Daoy (cell line): ENCODE results near the gene DGAT2. TPM values are rescaled to one million over a fixed set of nuclear protein-coding genes. Genes with fewer than 3 reads are reported as not detected.

Experiments used
- DNase-seq: peaks from one replicate; pipeline ENCODE4 v3.0.0-alpha.2; 2015; ENCODE audit warnings: low read depth
- total RNA-seq: library from RNA; depleted of rRNA; stranded (reverse); fragments of >200 nt; shearing (Covaris generic); gene quantifications from 2 replicates; pipeline ENCODE4 v1.2.3, GENCODE V29; 2014

DGAT2 gene
- total RNA-seq, 1 experiment from 2014 or later = 19.3 TPM

DNA sequence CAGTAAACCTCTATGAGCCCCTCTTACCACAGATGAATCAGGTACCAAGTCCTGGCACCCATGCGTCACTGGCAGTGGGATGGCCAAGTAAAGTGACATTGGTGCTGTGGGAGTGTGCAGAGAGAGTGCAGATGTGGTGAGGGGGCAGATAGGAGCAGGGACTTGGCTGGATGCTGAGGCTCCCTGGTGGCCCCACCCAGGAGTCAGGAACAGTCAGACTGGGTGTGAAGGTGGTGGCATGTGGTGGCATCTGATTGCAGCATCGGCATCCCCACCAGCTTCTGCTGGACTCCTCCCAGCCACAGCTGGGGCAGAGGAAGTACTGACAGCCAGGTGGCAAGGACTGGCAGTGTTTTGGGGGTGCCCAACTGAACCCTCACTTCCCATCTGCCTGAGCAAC is 11.4 kb downstream of the DGAT2 start:
- DNase-seq = no peak

DNA sequence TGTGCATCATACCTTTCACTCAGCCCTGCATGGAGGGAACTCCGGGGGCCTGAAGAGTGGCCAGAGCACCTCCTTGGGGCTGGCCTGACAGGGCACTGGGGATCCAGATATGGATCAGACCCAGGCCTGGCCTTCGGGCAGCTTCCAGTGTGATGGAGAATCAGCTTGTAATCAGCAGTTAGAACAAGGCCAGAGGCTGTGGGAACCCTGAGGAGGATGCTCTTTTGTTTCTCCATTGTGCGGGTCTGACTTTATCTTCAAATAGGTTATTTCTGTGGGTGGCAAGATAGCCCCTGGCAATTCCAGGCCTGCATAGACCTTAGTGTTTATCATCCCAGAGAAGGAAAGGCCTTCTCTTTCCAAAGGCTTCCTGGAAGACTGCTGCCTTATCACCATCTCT is 12.3 kb downstream of the DGAT2 start:
- DNase-seq = no peak

DNA sequence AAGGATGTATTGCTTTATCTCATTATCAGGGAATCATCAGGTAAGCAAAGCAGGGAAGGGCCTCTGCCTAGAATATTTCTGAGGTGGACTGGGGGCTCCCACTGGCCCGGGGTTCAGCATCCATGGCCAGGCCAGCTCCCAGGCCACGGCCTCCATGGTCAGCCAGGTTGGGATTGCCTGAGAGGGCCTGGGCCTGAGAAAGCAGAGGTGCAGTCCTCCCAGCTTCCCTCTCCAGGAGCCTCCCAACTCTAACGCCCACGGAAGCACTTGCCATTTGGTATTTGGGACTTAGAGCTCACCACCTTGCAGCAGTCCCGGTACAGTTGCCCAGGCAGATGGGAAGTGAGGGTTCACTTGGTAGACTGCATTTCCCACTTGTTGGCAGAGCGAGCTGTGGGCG is 12.7 kb downstream of the DGAT2 start:
- DNase-seq = no peak

DNA sequence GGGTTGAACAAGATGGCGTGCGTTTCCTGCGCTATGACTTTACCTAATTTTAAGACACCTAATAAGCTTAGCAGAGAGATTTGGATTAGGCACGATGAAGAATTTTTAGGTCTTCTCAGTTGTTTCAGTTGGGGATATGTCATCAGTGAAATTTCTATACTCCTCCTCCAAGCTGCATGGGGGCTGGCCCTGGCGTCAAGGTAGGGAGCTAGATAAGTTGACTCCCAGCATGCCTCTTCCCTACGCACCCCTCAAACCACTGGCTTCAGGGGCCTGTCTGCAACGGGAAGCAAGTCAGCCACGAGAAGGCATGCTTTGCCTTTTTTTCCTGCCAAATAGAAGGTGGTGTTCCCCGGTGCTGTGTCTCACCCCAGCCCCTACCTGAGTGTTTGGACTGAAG is 13.3 kb downstream of the DGAT2 start:
- DNase-seq = no peak

DNA sequence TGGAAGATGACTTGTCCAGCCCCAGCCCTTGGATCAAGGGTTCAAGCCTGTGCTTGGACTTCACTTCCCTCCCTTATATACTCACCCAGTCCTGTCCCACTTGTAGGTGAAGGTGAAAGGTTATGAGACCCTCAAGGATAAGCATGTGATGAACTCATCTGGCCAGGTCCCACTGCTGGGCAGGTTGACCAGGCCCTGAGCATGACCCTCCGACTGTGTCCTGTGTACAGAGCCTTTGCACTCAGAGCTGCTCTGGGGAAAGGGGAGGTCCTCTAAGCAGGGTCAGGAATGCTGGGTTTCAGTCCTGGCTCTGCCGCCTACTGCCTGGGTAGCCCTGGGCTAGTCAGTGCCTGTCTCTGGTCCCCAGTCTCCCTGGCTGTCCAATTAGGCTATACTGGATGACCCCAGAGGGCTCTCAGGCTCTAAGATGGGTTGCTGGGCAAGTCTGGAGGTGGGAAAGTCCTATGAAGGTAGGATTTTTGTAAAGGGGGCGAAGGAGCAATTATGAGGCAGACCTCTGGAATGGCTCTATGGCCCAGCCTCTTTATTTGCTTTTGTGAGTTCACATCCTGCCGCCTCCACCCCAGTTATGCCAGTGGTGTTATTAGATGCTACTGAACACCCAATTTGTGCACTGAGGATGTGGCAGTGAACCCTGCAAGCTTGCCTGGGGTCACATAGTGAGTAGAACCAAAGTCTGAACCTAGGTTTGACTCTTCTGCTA is 14.1 kb downstream of the DGAT2 start:
- DNase-seq = peak; percentile 61

DNA sequence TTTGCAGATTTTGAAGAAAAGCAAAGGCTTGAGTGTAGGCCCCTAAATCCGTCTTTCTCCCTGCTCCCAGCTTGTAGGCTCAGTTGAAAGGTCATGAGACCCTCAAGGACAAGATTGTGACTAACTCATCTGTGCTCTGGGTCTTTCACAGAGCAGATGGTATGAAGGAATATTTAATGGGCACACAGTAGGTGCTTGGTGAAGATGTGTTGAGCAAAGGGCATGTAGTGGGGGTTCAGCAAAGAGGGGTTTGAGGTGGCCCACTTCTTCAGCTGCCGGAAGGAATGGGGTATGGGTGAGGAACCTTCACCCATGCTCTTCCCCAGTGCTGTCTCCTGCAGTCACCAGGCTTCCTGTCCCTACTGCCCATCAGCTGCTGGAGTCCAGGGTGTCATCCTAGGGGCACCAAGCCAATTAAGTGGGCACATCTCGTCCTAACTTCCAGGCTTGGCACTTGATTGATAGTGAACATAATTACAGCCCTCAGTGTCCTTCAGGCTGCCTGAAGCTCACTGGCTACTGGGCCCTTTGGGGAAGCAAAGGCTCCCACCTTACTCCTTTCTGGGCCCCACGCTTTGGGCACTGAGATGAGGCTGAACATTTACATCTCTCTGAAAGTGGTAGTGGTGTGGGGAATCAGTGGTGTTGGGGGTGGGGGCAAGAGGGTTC is 15.0 kb downstream of the DGAT2 start:
- no peak for DNase-seq

DNA sequence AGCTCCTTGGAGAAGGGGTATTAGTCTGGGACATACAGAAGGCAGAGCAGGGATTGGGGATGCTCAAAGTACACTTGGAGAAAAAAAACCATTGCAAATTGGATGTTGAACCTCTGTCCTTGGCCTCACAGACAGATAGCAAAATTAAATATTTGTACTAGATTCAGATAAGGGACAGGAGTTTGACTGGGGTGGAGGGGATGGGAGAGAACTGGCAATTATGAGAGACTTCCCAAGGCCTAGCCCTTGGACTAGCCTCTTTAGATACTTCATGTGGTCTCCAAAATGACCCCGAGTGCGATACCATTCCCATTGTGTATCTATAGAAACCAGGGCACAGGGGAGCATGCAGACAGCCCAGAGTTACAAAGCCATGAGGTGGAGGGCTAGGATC is 15.5 kb downstream of the DGAT2 start:
- DNase-seq = no peak

DNA sequence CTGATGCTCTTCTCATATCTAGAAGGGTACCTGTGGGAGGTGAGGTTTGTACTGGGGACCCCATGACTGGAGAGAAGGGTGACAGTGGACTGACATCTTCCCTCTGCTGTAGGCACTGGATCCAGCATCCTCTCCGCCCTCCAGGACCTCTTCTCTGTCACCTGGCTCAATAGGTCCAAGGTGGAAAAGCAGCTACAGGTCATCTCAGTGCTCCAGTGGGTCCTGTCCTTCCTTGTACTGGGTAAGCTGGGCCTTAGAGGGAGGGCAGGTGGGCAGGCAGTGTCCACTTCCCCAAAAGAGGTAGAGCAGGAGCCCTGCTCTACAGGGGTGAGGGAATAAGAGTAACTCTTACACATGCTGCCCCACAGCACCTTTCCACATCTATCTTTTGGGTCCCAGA is 15.9 kb downstream of the DGAT2 start:
- DNase-seq = no peak

DNA sequence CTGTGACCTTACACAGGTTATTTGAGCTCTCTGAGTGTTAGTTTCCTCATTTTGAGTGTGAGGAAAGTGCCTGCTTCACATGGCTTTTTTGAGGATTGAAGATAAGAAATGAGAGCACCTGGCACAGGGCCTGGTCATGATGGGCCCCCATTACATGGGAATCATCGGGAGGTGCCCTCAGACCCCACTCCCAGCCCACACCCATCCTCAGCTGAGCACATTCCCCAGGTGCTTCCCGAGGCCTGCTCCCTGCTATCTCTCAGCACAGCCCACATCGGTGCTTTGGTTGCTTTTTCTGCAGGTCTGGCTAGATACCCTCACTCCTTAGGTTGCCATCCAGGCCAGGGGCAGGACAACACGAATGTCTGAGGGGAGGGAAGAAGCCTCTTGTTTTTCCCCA is 16.6 kb downstream of the DGAT2 start:
- no peak for DNase-seq

DNA sequence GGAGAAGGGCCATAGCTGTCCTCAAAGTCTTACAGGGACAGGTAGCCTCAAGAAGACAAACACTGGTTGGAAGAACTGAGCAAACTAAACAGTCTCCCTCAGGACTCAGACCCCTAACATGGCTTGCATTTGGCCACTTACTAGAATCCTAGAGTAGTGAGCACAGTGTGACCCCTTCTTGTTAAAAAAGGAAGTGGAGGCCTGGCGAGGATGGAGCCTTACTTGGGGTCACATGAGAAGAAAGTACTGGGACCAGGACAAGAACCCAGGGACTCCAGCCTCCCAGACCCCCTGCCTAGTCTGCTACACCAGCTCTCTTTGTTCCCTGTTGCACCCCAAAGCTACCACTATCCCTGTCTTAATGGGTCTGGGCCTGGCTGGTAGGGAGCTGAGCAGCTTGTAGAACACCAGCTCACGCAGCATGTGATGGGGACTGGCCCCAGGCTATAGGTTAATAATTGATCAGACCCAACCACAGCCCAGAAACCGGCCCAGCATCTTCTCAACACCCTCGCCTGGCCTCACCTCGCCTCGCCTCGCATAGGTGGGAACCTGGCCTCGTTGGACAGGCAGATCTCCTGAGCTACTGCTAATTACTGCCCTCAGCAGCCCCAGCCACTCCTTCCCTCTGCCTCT is 17.6 kb downstream of the DGAT2 start:
- no peak for DNase-seq

DNA sequence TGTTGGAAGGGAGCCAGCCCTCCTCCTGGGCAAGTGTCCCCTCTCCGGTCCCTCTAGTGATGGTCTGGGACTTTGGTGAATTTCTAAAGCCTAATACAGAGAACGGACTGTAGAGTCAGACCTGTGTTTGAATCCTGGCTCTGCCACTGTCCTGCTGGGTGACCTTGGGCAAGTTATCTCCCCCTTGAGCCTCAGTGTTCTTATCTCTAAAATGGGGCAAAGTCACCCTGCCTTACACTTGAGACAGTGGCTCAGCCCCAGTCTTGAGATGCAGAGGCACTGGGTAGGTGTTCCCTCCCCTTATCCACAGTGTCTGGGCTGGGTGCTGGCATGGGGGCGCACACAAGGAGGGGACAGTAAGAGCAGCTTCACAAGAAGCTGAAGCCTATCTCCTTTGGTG is 20.9 kb downstream of the DGAT2 start:
- no peak for DNase-seq

DNA sequence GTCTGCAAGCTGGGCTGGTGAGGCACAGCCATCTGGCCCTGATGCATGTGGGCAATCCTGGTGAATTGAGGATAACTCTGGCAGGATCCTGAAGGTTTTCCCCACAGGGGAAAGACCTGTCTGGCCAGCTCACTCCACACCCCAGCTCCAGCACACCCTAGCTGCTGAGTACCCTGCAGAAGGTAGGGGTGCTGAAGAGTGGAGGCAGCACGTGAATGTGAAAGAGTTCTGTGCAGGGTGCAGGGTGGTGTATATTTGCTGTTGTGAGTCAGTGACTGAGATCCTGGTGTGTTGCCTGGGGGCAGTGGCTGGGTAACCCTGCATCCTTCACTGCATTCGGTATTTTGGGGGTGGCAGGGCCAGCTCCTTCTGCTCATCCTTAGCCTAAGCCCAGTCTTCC is 22.4 kb downstream of the DGAT2 start:
- DNase-seq = peak; percentile 15

DNA sequence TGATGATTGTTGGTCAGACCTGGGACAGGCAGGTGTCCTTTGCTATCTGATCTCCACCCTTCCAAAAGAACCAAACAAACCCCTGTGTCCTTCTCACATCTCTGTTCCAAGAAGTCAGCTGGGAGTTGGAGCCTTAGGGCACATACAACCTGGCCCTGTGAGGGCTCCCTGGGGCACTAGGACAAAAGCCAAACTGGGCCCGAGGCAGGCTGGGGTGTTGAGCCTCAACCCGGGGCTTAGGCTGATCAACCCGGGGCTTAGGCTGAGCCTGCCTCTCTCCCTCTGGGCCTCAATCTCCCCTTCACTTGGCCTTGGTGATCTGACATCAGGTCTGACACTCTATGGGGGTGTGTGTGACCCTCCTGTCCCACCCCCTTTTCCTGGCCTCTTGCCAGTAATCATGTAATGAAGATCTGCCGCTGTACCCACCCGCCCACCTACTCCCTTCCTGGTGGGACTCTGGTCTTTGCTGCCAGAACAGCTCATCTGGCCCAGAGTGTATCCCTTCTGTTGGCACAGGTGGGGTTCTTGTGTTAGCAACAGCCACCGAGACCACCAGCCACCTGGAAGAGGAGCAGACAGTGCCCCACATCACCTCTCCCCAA is 23.7 kb downstream of the DGAT2 start:
- no peak for DNase-seq

DNA sequence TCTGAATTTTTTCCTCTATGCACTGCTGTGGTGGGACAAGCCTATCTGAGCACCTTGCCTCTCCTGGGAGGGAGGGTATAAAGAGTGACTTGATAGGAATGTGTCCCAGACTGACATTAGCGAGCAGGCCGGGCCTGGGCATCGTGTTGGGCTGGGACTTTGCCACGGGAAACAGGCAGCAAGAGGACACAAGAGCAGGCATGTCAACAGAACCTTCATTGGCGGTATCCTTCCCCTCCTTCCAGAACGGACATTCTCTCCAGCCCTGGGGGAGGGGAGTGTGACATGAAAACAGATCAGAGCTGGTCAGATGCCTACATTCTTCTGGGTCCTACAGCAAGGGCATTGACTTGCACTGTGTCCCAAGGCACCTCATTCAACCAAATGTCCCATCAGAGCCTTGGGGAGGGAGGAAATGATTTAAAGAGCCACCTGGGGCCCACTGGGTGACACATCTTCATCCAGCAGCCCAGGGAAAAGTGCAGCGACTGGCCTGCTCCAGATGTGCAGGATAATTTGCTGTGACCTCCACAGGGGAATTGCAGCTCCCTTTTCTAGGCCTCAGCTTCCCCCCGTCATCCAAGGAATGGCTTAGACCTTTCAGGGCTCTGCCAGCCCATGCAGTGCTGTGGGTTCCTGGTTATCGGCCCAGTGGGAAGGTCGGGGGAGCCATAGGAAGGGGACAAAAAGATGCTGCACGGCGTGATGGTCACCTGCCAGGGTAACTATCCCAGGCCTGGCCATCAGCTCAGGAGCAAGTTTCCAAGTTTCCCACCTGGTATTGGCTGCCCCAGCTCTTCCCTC is 24.6 kb downstream of the DGAT2 start:
- no peak for DNase-seq

DNA sequence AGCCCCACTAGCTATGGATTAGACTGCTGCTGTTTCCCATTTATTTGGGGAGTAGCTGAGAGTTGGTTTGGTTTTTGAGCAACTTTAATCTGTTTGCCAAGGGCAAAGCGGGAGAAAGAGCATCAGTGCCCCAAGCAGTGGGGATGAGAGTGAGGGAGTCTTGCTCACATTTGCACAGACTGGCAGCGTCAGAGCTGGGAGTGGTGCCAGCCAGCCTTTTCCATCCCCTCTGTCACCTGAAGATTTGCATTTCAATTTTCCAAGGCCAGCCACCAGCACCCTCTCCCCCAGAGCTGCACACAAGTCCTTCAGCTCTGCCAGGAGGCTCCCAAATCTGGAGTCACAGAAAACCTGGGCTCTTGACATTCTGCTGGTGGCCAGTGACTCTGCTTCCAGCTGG is 25.4 kb downstream of the DGAT2 start:
- no peak for DNase-seq

DNA sequence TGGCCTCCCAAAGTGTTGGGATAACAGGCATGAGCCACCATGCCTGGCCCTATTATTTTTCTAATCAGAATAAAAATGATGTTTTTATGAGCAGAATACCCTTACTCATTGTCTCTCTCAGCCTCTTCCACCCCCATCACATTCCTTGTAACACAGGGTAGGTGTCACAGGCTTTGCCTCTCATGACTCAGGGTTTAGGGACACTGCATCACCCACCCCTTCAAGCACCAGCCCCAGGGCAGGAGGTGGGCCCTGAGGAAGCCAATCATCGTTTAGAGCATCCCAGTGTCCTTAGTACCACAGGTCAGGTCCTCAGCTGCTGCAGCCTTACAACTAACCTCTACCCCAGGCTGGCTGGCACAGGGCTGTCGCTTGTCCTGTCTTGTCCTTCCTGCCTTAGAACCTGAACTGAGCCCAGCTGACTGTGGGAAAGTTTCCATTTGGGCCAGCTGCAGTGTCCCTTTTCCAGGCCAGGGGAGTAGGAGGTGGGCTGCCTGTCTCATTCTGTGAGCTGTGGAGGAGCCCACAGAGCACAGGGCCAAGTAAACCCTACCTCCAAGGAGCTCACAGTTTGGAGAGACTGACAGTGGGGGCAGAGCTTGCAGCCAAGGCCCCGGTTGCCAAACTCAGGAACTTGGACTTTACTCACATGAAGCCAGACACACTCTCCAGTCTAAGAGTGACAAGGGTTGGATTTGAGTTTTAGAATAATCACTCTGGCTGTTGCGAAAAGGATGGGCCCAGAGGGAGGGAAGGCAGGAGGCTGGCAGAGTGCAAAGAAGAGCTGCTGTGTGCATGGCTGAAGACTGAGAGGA is 26.9 kb downstream of the DGAT2 start:
- DNase-seq = no peak

DNA sequence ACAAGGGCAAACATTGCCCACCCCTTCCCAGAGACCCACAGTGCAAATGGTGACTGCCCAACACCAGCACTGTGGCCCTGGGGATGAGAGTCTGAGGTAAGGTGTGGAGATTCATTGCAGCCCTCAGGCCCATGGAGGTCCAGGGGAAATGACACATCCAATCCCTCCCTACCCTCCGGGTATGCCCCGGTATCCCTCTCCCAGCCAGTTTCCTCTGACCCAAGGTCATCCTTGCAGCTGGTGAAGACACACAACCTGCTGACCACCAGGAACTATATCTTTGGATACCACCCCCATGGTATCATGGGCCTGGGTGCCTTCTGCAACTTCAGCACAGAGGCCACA is 27.5 kb downstream of the DGAT2 start:
- DNase-seq = no peak

DNA sequence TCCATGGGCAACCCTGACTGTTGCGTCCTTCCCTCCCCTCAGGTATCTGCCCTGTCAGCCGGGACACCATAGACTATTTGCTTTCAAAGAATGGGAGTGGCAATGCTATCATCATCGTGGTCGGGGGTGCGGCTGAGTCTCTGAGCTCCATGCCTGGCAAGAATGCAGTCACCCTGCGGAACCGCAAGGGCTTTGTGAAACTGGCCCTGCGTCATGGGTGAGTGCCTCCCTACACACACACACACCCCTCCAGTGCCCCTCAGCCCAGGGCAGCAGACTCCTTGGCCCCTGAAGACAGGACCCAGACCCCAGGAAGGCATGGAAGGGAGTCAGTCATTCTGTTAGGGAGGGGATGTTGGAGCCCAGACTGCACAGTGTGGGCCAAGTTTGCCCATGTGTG is 28.5 kb downstream of the DGAT2 start:
- DNase-seq = no peak

DNA sequence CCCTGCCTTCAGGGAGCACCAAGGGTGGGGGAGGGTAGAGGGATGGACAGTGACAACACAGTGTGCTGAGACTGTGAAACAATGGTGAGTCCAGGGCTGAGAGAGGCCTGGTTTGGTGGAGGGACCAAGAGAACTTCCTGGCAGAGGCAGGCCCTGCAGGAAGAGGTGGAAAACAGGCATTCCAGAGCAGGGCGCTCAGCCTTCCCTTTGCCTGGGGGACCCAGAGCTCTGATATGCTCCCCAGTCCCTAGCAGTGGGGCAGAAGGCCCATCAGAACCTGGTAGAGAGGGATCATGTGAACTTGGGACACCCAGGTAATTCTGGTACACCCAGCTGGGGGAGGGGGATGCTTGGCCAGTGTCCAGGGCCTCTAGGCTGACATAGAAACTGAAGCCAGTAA is 29.2 kb downstream of the DGAT2 start:
- DNase-seq = no peak

DNA sequence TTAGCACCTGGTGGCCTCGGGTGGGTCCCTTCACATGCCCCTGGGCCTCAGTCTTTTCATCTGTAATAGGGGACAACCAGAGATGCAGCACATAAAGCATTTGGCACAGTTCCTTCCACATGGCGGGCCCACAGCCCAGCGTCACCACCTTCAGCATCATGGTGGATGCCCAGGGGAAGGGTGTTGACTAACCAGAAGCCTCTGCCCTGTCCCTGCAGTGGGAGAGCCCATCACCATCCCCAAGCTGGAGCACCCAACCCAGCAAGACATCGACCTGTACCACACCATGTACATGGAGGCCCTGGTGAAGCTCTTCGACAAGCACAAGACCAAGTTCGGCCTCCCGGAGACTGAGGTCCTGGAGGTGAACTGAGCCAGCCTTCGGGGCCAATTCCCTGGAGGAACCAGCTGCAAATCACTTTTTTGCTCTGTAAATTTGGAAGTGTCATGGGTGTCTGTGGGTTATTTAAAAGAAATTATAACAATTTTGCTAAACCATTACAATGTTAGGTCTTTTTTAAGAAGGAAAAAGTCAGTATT is 31.6 kb downstream of the DGAT2 start:
- no peak for DNase-seq
